GM19328 (cell line): ENCODE measurements around the gene SPIRE2.
"Not testable (repeated sequence)": the region's sequence is repeated elsewhere in the genome, so short reads cannot be mapped to it uniquely, and the experiment has no call there.

Experiments
- ATAC-seq: cut with Tn5 transposase; IDR thresholded peaks from one replicate; pipeline ENCODE4 v1.9.1; 2021; ENCODE audit warnings: mild to moderate bottlenecking, moderate library complexity; ENCODE audit not compliant: unreplicated experiment

Gene SPIRE2

DNA sequence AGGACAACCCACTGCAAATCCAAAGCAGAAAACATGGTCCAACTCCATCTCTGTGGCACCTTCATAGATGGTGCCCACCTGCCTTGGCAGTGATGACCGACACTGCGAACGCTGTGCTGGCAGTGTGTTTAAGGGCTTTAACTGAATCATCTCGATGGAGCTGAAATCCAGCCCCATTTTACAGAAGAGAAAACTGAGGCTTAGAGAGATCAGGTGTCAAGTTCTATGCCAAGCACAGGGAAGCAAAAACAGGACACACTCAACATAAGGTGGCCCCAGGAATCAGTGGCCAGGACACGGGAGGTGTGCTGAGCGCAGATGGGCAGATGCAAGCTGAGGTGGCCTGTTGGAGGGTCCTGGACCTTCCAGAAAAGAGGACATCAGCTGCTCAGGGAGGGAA, 34.5 kb downstream of the SPIRE2 start:
- ATAC-seq = no peak

- ATAC-seq = no peak
Measured at GRCh38 chr16:89863741-89864526, 35.7 kb downstream of the SPIRE2 start.

GRCh38 chr16:89864527-89864820, 36.2 kb downstream of the SPIRE2 start:
- ATAC-seq = no peak

DNA sequence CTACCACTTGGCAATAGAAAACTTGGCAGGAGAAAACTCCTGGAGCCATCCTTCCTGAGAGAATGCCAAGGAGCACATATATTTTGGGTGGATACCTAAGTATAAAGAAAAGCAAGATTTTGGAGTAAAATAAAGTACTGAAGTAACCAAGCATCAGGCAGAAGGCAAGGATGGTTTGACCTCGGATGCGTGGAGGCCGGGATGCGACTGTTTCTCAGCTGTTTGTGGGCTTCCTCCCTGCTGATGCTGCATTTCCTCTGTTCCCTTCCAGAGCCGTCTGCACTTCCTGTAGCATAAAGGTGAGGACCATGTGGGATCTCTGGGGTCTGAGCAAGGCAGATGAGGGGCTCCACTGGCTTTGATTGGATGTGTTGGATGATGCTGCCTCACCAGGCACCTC, 39.6 kb downstream of the SPIRE2 start:
- ATAC-seq = no peak

GRCh38 chr16:89869911-89870310, 41.6 kb downstream of the SPIRE2 start:
- ATAC-seq = no peak

GRCh38 chr16:89870440-89870839, 42.2 kb downstream of the SPIRE2 start:
- ATAC-seq = no peak

GRCh38 chr16:89871895-89872294, 43.6 kb downstream of the SPIRE2 start:
- ATAC-seq = no peak

DNA sequence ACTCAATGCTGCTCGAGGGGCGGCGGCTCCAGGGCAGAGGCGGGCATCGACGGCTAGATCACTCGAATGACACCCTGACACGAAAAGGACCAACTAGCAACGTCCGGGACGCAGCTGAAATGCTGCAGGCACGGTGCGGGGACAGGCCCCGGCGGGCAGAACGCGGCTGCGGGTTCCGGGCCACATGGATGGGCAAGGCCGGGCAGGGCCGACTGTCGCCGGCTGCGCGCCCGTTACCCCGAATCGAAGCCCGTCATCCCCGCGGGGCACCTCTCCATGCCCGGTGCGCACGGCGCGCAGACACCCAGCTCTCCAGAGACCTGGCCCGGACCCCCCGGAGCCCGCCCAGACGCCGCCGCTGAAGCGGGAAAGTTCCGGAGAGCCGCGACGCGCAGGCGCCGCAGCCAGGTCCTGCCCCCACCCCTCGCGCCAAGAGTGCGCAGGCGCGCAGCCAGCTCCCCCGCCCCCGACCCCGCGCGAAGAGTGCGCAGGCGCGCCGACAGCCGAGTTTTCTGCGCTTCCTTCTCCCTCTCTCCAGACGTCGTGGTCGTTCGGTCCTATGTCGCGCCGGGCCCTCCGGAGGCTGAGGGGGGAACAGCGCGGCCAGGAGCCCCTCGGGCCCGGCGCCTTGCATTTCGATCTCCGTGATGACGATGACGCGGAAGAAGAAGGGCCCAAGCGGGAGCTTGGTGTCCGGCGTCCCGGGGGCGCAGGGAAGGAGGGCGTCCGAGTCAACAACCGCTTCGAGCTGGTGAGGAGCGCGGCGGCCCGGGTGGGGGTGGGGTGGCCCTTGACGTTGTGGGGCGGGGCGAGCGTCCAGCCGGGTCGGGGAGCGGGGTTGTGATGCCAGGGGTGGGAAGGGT, 45.1 kb downstream of the SPIRE2 start, which contains the start of gene TCF25:
Gene TCF25 (plus strand): TSS at position 484 of the 863 bp plus-strand sequence. CDS start 76 bp downstream, at position 560.
- peak; percentile 39 for ATAC-seq

DNA sequence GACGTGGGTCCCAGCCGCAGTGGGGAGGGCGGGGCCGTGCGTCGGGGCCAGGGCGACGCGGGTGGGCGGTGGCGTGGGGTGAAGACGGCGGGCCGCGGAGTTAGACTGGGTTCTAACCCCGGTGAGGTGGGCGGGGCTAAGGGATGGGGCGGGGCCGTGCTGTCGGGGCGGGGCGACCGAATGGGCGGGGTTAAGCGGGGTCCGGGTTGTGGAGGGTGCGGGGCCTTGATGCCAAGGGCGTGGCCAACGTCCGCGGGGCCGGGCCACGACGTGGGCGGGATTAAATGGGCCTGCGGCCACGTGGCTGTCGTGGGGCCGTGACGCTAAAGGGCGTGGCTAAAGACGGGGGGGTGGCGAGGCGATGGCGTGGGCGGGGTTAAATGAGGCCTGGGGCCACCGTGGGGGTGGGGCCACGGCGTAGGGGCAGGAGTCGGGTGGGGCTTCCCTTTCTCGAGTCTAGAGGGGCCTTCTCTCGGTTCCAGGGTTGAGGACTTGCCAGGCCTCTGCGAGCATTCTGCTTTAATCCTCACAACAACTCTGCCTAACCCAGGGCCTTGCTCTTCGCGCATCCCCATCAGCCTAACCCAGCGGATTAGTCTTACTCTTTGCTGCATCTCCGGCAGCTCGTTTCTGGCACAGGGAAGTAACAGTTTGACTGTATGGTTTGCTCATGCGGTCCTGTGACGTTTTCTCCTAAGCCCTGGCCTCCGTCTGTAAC, 45.9 kb downstream of the SPIRE2 start:
- ATAC-seq = peak; percentile 58

- ATAC-seq = not testable (repeated sequence)
Measured at GRCh38 chr16:89879123-89879522, 50.8 kb downstream of the SPIRE2 start.

DNA sequence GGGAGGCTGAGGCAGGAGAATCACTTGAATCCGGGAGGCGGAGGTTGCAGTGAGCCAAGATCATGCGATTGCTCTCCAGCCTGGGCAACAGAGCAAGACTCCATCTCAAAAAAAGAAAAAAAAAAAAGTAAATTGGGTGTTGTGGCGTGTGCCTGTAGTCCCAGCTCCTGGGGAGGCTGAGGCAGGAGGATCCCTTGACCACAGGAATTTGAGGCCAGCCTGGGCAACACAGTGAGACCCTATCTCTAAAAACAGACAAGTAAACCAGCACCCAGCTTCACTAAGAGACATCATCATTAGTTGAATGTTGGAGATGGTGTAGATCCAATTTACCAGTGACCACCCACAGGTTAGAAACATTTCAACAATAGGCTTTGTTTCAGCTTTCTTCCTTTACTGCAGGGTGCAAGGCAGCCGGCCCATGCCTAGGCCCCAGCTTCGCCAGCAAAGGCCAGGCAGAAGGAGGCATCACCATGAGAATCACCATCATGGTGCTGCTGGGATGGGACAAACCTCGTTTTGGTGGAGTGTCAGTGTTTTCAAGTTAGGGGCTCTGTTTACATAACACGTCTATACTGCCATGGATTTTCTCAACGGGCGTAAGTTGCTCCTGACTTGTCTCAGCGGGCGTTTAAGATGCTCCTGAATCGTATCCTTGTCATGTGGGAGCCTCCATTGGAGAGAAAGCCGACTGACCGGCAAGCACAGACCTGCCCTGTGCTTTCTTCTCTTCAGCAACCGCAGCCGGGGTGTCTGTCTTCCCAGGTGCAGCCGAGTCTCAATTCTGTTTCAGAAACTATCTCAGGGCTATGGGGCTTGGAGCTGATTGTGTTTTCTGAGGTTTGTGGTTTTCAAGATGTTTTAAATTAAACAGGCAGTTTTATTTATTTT, 52.4 kb downstream of the SPIRE2 start:
- ATAC-seq = no peak

GRCh38 chr16:89881368-89881730, 53.1 kb downstream of the SPIRE2 start:
- no peak for ATAC-seq

- ATAC-seq = no peak
Measured at GRCh38 chr16:89883346-89884040, 55.2 kb downstream of the SPIRE2 start.

- no peak for ATAC-seq
Measured at GRCh38 chr16:89884041-89884421, 55.8 kb downstream of the SPIRE2 start.

- no peak for ATAC-seq
Measured at GRCh38 chr16:89887243-89887642, 59.0 kb downstream of the SPIRE2 start.

DNA sequence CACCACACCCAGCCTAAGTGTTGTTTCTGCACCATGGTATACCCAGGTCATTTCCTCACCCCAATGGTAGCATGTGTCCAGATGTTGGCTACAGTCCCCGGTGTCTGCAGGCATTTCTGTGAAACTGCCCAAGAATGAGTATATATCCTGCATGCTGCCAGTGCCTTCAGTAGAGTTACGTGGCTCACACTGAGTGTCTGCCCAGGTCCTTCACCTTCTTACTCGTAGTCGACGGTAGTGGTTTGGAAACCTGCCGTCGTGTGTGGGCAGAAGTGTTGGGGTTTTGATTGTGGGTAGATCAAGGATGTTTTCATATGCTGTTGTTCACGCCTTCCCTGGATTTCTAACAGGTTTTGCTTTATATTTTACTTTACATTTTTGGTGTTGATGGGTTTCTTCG, 61.9 kb downstream of the SPIRE2 start:
- no peak for ATAC-seq

DNA sequence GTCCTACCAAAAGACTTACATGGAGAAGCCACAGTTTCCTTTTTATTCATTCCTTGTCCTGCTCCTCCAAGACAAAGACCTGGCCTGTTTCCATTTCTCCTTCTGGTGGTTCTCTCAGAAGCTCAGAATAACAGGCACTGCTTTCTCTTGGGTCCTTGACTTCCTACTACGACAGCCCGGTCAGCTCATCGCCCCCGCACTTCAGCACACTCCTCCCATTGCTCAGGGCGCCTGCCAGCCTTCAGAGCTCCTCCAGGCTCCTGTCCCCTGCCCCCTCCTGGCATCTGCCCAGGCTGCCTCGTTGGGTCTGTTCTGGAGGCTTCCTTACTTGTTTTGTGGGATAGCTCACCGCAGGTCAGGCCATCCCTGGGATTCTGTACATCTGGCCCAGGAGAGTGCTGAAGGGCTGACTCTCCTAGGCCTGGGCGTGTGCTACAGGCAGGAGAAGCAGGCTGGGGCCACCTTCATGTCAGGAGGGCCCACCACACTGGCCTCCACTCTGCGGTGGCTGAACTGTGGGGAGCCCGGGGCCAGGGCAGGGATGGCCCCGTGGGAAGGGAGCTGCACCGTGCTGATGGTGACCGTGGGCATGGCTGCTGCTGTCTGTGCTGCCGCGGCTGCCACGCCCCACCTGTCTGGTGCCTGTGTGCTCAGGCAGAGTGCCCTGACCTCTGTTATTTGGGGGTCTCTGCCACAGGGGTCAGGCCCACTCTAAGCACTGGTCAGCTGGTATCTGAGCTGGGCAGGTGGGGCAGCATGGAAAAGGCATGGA, 62.8 kb downstream of the SPIRE2 start:
- ATAC-seq = no peak

GRCh38 chr16:89892055-89892630, 63.9 kb downstream of the SPIRE2 start:
- ATAC-seq = no peak

GRCh38 chr16:89892635-89893034, 64.4 kb downstream of the SPIRE2 start:
- no peak for ATAC-seq
